H1 (cell line): ENCODE data around the gene LRRC45. TPM values are rescaled to one million over a fixed set of nuclear protein-coding genes. Genes with fewer than 3 reads are reported as not detected.

Experiments
- CTCF ChIA-PET: fragments of 300-600 bp; sonication (Branson Sonifier 250); formaldehyde crosslinking; loops from one replicate; lab custom pipeline; 2021; ENCODE audit not compliant: partially characterized antibody; lab: Charles Lee
- POLR2A ChIA-PET: fragments of 300-600 bp; sonication (Branson Sonifier 250); formaldehyde crosslinking; loops from one replicate; lab custom pipeline; 2021; ENCODE audit warnings: inconsistent platforms; ENCODE audit not compliant: partially characterized antibody; lab: Charles Lee
- DNase-seq, 2 experiments: peaks; one replicate each; pipeline versions ENCODE4 v3.0.0 to v3.0.0-alpha.2; 2010 to 2022; ENCODE audit warnings: low spot score in 2 of 2, low read depth in 1 of 2, mixed read lengths in 1 of 2
- FAIRE-seq: peaks from 2 replicates; lab custom pipeline; 2011; peaks lifted over from hg19 to GRCh38; lab: Jason Lieb, UNC
- H2AFZ ChIP-seq: 2 replicates; pipeline ENCODE4 v1.8.1; 2012; ENCODE audit warnings: low read length, inconsistent platforms
- H2AK5ac ChIP-seq: 2 replicates; pipeline ENCODE4 v1.6.1; 2013; ENCODE audit warnings: low read depth, low read length
- H2BK120ac ChIP-seq: replicated peaks from 2 replicates; pipeline ENCODE3; 2013; ENCODE audit warnings: low read depth, low read length, inconsistent platforms
- H2BK12ac ChIP-seq: 2 replicates; pipeline ENCODE4 v1.6.1; 2013; ENCODE audit warnings: low read depth, low read length
- H2BK15ac ChIP-seq: 2 replicates; pipeline ENCODE4 v1.6.1; 2013; ENCODE audit warnings: low read length
- H2BK20ac ChIP-seq: 2 replicates; pipeline ENCODE4 v1.6.1; 2013; ENCODE audit warnings: low read length
- H2BK5ac ChIP-seq: 2 replicates; pipeline ENCODE4 v1.6.1; 2013; ENCODE audit warnings: low read depth, low read length
- H3K14ac ChIP-seq: 2 replicates; pipeline ENCODE4 v1.6.1; 2013; ENCODE audit warnings: inconsistent platforms; ENCODE audit not compliant: insufficient read length
- H3K18ac ChIP-seq: 2 replicates; pipeline ENCODE4 v1.6.1; 2013; ENCODE audit warnings: low read length; ENCODE audit errors: extremely low read depth
- H3K23ac ChIP-seq: 2 replicates; pipeline ENCODE4 v1.6.1; 2013; ENCODE audit warnings: inconsistent platforms; ENCODE audit not compliant: insufficient read length
- H3K23me2 ChIP-seq: 2 replicates; pipeline ENCODE4 v1.6.1; 2013; ENCODE audit warnings: low read depth, low read length
- H3K27ac ChIP-seq: 2 replicates; pipeline ENCODE4 v1.6.1; 2011; ENCODE audit warnings: low read depth, low read length, inconsistent platforms
- H3K27me3 ChIP-seq, 4 experiments: replicated peaks in 1 of 4; 1 replicate in 1 of 4; 2 replicates in 3 of 4; pipeline versions ENCODE4 v1.6.1 to v1.8.1; 2011 to 2013; ENCODE audit warnings: low read length in 3 of 4, mild to moderate bottlenecking in 3 of 4, inconsistent platforms in 2 of 4, mixed read lengths in 2 of 4, moderate library complexity in 1 of 4; ENCODE audit not compliant: control insufficient read depth in 3 of 4, insufficient read depth in 3 of 4; ENCODE audit errors: extremely low read depth in 1 of 4
- H3K36me3 ChIP-seq, 4 experiments: 2 replicates each; pipeline versions ENCODE4 v1.6.1 to v1.8.1; 2011 to 2013; ENCODE audit warnings: mild to moderate bottlenecking in 4 of 4, low read length in 3 of 4, moderate library complexity in 2 of 4, control low read depth in 1 of 4, inconsistent platforms in 1 of 4; ENCODE audit not compliant: insufficient read depth in 4 of 4, control insufficient read depth in 2 of 4
- H3K4ac ChIP-seq: replicated peaks from 2 replicates; pipeline ENCODE3; 2013; ENCODE audit warnings: low read length, low read depth, mixed read lengths, inconsistent platforms; ENCODE audit not compliant: insufficient read length
- H3K4me1 ChIP-seq, 4 experiments: replicated peaks in 1 of 4; 1 replicate in 1 of 4; 2 replicates in 3 of 4; pipeline versions ENCODE4 v1.6.1 to v1.8.1; 2011 to 2013; ENCODE audit warnings: low read length in 3 of 4, inconsistent platforms in 2 of 4, mixed read lengths in 1 of 4; ENCODE audit not compliant: insufficient read depth in 4 of 4, control insufficient read depth in 3 of 4
- H3K4me2 ChIP-seq, 2 experiments: 2 replicates each; pipeline versions ENCODE4 v1.6.1 to v1.8.1; 2011 to 2013; ENCODE audit warnings: low read depth in 2 of 2, low read length in 2 of 2, control low read depth in 1 of 2, inconsistent platforms in 1 of 2, mild to moderate bottlenecking in 1 of 2; ENCODE audit not compliant: insufficient read depth in 1 of 2
- H3K4me3 ChIP-seq, 4 experiments: fragments of 200-600, 300-600 bp in 1 of 4; sonication (generic), shearing (Covaris generic), sonication (Bioruptor Twin) in 1 of 4; 2 replicates each; pipeline versions ENCODE4 v1.5.1 to v1.8.1; 2011 to 2016; ENCODE audit warnings: low read length in 4 of 4, low read depth in 3 of 4, control low read depth in 2 of 4, inconsistent platforms in 2 of 4, mild to moderate bottlenecking in 2 of 4, mixed read lengths in 1 of 4, moderate library complexity in 1 of 4; ENCODE audit not compliant: insufficient read depth in 2 of 4; ENCODE audit errors: extremely low read depth in 1 of 4
- H3K56ac ChIP-seq: replicated peaks from 2 replicates; pipeline ENCODE3; 2013; ENCODE audit warnings: low read depth, mild to moderate bottlenecking, mixed read lengths, low read length, inconsistent platforms; ENCODE audit not compliant: insufficient read length
- H3K79me1 ChIP-seq: 2 replicates; pipeline ENCODE4 v1.6.1; 2013; ENCODE audit warnings: low read depth, low read length, control low read depth
- H3K79me2 ChIP-seq, 2 experiments: 2 replicates each; pipeline versions ENCODE4 v1.6.1 to v1.8.1; 2012 to 2013; ENCODE audit warnings: low read length in 2 of 2, mild to moderate bottlenecking in 2 of 2, inconsistent platforms in 1 of 2; ENCODE audit not compliant: insufficient read depth in 2 of 2, control insufficient read depth in 1 of 2
- H3K9ac ChIP-seq, 4 experiments: replicated peaks in 1 of 4; 1 replicate in 1 of 4; 2 replicates in 3 of 4; pipeline versions ENCODE4 v1.6.1 to v1.8.1; 2011 to 2013; ENCODE audit warnings: low read depth in 3 of 4, low read length in 3 of 4, control low read depth in 2 of 4, mild to moderate bottlenecking in 2 of 4, moderate library complexity in 2 of 4, inconsistent platforms in 1 of 4; ENCODE audit errors: extremely low read depth in 1 of 4
- H3K9me3 ChIP-seq, 2 experiments: 2 replicates each; pipeline versions ENCODE4 v1.6.1 to v1.8.1; 2012 to 2013; ENCODE audit warnings: mild to moderate bottlenecking in 2 of 2, moderate library complexity in 2 of 2, control low read depth in 1 of 2, inconsistent platforms in 1 of 2, low read depth in 1 of 2, low read length in 1 of 2, mixed read lengths in 1 of 2; ENCODE audit not compliant: insufficient read depth in 2 of 2
- H4K20me1 ChIP-seq, 2 experiments: replicated peaks in 1 of 2; 2 replicates each; pipeline versions ENCODE3 to v1.8.1; 2011 to 2013; ENCODE audit warnings: inconsistent platforms in 2 of 2, low read length in 2 of 2, mild to moderate bottlenecking in 1 of 2; ENCODE audit not compliant: insufficient read depth in 2 of 2, control insufficient read depth in 1 of 2
- H4K5ac ChIP-seq: 2 replicates; pipeline ENCODE4 v1.6.1; 2013; ENCODE audit warnings: low read length, low read depth, mixed read lengths, inconsistent platforms; ENCODE audit not compliant: insufficient read length
- H4K8ac ChIP-seq: 2 replicates; pipeline ENCODE4 v1.8.0; 2013; ENCODE audit warnings: mild to moderate bottlenecking, moderate library complexity, low read length, inconsistent platforms; ENCODE audit not compliant: insufficient read depth; ENCODE audit errors: extremely low read depth
- H4K91ac ChIP-seq: replicated peaks from 2 replicates; pipeline ENCODE3; 2013; ENCODE audit warnings: low read length, mixed read lengths, inconsistent platforms; ENCODE audit not compliant: insufficient read length
- CREB1 ChIP-seq: IDR thresholded peaks from 2 replicates; pipeline ENCODE4 v1.6.1; 2012; ENCODE audit warnings: inconsistent platforms
- CTBP2 ChIP-seq: IDR thresholded peaks from 2 replicates; pipeline ENCODE4 v1.7.0; 2011; ENCODE audit warnings: borderline replicate concordance, mild to moderate bottlenecking, moderate library complexity, mixed read lengths, low read length; ENCODE audit not compliant: insufficient read depth, insufficient read length
- EGR1 ChIP-seq: IDR thresholded peaks from 2 replicates; pipeline ENCODE4 v1.6.1; 2011; ENCODE audit warnings: low read depth, low read length, borderline replicate concordance
- FOSL1 ChIP-seq: IDR thresholded peaks from 2 replicates; pipeline ENCODE4 v1.6.1; 2011; ENCODE audit warnings: mild to moderate bottlenecking, low read depth, low read length, moderate library complexity; ENCODE audit not compliant: insufficient read depth
- POLR2A ChIP-seq, 2 experiments: IDR thresholded peaks; 1 replicate in 1 of 2; 2 replicates in 1 of 2; pipeline ENCODE4 v1.6.1; 2011; ENCODE audit warnings: low read depth in 2 of 2, low read length in 2 of 2, mild to moderate bottlenecking in 2 of 2; ENCODE audit errors: control extremely low read depth in 1 of 2
- RBBP5 ChIP-seq: IDR thresholded peaks from 2 replicates; pipeline ENCODE4 v1.7.1; 2012; ENCODE audit warnings: low read depth, mild to moderate bottlenecking, inconsistent platforms, low read length, moderate library complexity, borderline replicate concordance
- RFX5 ChIP-seq: IDR thresholded peaks from 2 replicates; pipeline ENCODE4 v1.6.1; 2011; ENCODE audit warnings: low read depth, low read length, improper control_type of control experiment, borderline replicate concordance
- RXRA ChIP-seq: IDR thresholded peaks from 2 replicates; pipeline ENCODE4 v1.6.1; 2011; ENCODE audit warnings: low read depth, mild to moderate bottlenecking, low read length, moderate library complexity; ENCODE audit not compliant: insufficient read depth
- SAP30 ChIP-seq: fragments of 300-600 bp; sonication (generic); IDR thresholded peaks from 2 replicates; pipeline ENCODE4 v1.7.1; 2012; ENCODE audit warnings: low read length, moderate library complexity, mild to moderate bottlenecking, inconsistent platforms; ENCODE audit not compliant: insufficient read depth, insufficient replicate concordance
- SIRT6 ChIP-seq: IDR thresholded peaks from one replicate; pipeline ENCODE4 v1.7.1; 2012; ENCODE audit warnings: low read length, inconsistent platforms
- SRF ChIP-seq: IDR thresholded peaks from 2 replicates; pipeline ENCODE4 v1.6.1; 2011; ENCODE audit warnings: mild to moderate bottlenecking, low read depth, low read length, moderate library complexity
- ZNF274 ChIP-seq: IDR thresholded peaks from 2 replicates; pipeline ENCODE4 v1.7.0; 2012; ENCODE audit warnings: low read length, borderline replicate concordance; ENCODE audit errors: extremely low read depth
- WGBS, 2 experiments: shearing (Covaris generic) in 1 of 2; methylation state at CpG; one replicate each; pipeline versions ENCODE4 v1.1.6 to v1.1.7; 2013 to 2015; ENCODE audit warnings: low lambda C conversion rate in 2 of 2, mixed read lengths in 2 of 2, inconsistent platforms in 1 of 2, low coverage in 1 of 2, missing lambda C conversion rate in 1 of 2; ENCODE audit not compliant: insufficient replicate concordance in 2 of 2, insufficient coverage in 1 of 2, insufficient read length in 1 of 2; ENCODE audit errors: extremely low coverage in 1 of 2, missing lambda C conversion rate in 1 of 2; 5-methylcytosine and 5-hydroxymethylcytosine counted together
- polyA plus RNA-seq, 7 experiments: library from polyadenylated mRNA; depleted of rRNA in 3 of 7; stranded (reverse) in 5 of 7; unstranded in 2 of 7; fragments of >200 nt in 5 of 7; fragments of 200-250 nt in 2 of 7; gene quantifications; 1 replicate in 5 of 7; 2 replicates in 1 of 7; 4 replicates in 1 of 7; pipeline versions ENCODE4 v1.2.1 to v1.2.3, GENCODE V29; 2011 to 2013; ENCODE audit warnings: missing spikeins in 2 of 7, mixed read lengths in 2 of 7
- total RNA-seq: library from RNA; stranded (reverse); fragmentation: NEBNext Ultra II Directional; extraction: Animal tissue kit (Norgen Biotek cat#: 25700); gene quantifications from 2 replicates; pipeline ENCODE4 v1.2.1, GENCODE V29; 2021

The LRRC45 gene
- total and polyA plus RNA-seq, 2 of the 8 experiments (the other 6 are each of a cell fraction or from before 2014, with no cell fraction given), result 11.5 to 29.0 TPM

GRCh38 chr17:82004517-82005455 lies 18.3 kb upstream of the LRRC45 start:
- Histone ChIP-seq H4K8ac (peak overlapping the region; percentile 57), H4K20me1 (peaks cover 3 to 7% of the 10 kb centered on the region in 2 experiments)
- TF ChIP-seq CREB1 (no peak), SAP30 (no peak), RXRA (no peak), CTBP2 (no peak), RBBP5 (no peak), RFX5 (no peak), SIRT6 (no peak), SRF (no peak), POLR2A (IDR thresholded peaks at IDR 0.05; ENCODE audit: control extremely low read depth in 1 of 2, low read depth in 2 of 2, low read length in 2 of 2) (no peak), EGR1 (no peak), FOSL1 (no peak), ZNF274 (no peak)

More at GRCh38 chr17:82004517-82005455, 18.3 kb upstream of the LRRC45 start:
- H2BK15ac ChIP-seq, result no peak overlapping the region
- no peak overlapping the region for H3K14ac ChIP-seq
- H3K27ac ChIP-seq, result no peak overlapping the region
- H3K18ac ChIP-seq, result no peak overlapping the region
- H2AK5ac ChIP-seq, result no peak overlapping the region
- no peak overlapping the region for H2BK5ac ChIP-seq
- H2AFZ ChIP-seq, result no peak overlapping the region
- H3K79me1 ChIP-seq, result peaks cover 3% of the 10 kb centered on the region
- peaks cover 0 to 1% (median 0%) of the 10 kb centered on the region in 4 experiments; a peak in 1 of 7 replicates for H3K4me1 ChIP-seq
- H3K56ac ChIP-seq, result no peak overlapping the region
- no peaks in the 10 kb centered on the region for H3K79me2 ChIP-seq
- no peak overlapping the region for H4K5ac ChIP-seq
- H3K4me2 ChIP-seq, result no peak overlapping the region
- FAIRE-seq (no peak), DNase-seq (no peak)
- no peak overlapping the region for H3K4me3 ChIP-seq
- H3K9ac ChIP-seq, result no peak overlapping the region
- H3K27me3 ChIP-seq, result no peaks in the 10 kb centered on the region
- H2BK12ac ChIP-seq, result no peak overlapping the region
- H2BK20ac ChIP-seq, result no peak overlapping the region
- ChIA-PET CTCF (interaction anchor here (0.5 to 4.0 kb wide), 6 partner anchors 8 to 564 kb away, joined by 3 to 29 read pairs (median 5); no protein-coding TSS in a partner anchor), POLR2A (interaction anchor here (0.6 to 1.8 kb wide), 5 partner anchors 8 to 70 kb away, joined by 3 to 9 read pairs (median 3); no protein-coding TSS in a partner anchor)
- H3K9me3 ChIP-seq, result no peaks in the 10 kb centered on the region
- 0 out of 2 replicates have a peak, but pooled peaks cover 1% of the 10 kb centered on the region for H3K23me2 ChIP-seq
- H3K36me3 ChIP-seq, result no peaks in the 10 kb centered on the region
- no peak overlapping the region for H3K23ac ChIP-seq
- H3K4ac ChIP-seq, result no peak overlapping the region
- no peak overlapping the region for H4K91ac ChIP-seq
- WGBS, 2 experiments, result 95% methylated on average over 35 of the region's 41 CpGs; no CpG with 5 or more reads in 1 of the 2 experiments
- H2BK120ac ChIP-seq, result no peak overlapping the region
